Fibroblast of lung (primary cell): ENCODE data around the gene TMEM258. TPM values are rescaled to one million over a fixed set of nuclear protein-coding genes. Genes with fewer than 3 reads are reported as not detected.

Experiments
- DNase-seq, 2 donors: peaks; one replicate each; pipeline versions ENCODE4 v3.0.0 to v3.0.0-alpha.2; 2010; ENCODE audit warnings: low read depth in 2 of 2
- H2AFZ ChIP-seq: 2 replicates; pipeline ENCODE4 v1.5.1; 2012; ENCODE audit warnings: low read length, control low read depth, inconsistent platforms
- H3K27ac ChIP-seq: 2 replicates; pipeline ENCODE4 v1.5.1; 2011; ENCODE audit warnings: low read length, control low read depth; ENCODE audit not compliant: insufficient read depth
- H3K27me3 ChIP-seq: 2 replicates; pipeline ENCODE4 v1.5.1; 2011; ENCODE audit warnings: mild to moderate bottlenecking, low read length; ENCODE audit not compliant: control insufficient read depth, insufficient read depth
- H3K36me3 ChIP-seq: 2 replicates; pipeline ENCODE4 v1.5.1; 2011; ENCODE audit warnings: low read length; ENCODE audit not compliant: control insufficient read depth, insufficient read depth
- H3K4me1 ChIP-seq: 2 replicates; pipeline ENCODE4 v1.5.1; 2011; ENCODE audit warnings: low read length; ENCODE audit not compliant: control insufficient read depth, insufficient read depth; ENCODE audit errors: extremely low read depth
- H3K4me2 ChIP-seq: 2 replicates; pipeline ENCODE4 v1.5.1; 2011; ENCODE audit warnings: low read length, control low read depth; ENCODE audit not compliant: insufficient read depth; ENCODE audit errors: extremely low read depth
- H3K4me3 ChIP-seq, 4 experiments: fragments of 200-600 bp in 1 of 4; sonication (generic) in 1 of 4; replicated peaks in 1 of 4; 2 replicates each; pipeline ENCODE4 v1.5.1; 2011 to 2016; ENCODE audit warnings: low read length in 4 of 4, low read depth in 3 of 4, mild to moderate bottlenecking in 3 of 4, control low read depth in 2 of 4, inconsistent platforms in 1 of 4, mixed read lengths in 1 of 4; ENCODE audit not compliant: insufficient read depth in 1 of 4; ENCODE audit errors: control extremely low read depth in 1 of 4
- H3K79me2 ChIP-seq: 2 replicates; pipeline ENCODE4 v1.5.1; 2012; ENCODE audit warnings: mild to moderate bottlenecking, low read length, inconsistent platforms; ENCODE audit not compliant: control insufficient read depth, insufficient read depth
- H3K9ac ChIP-seq: 2 replicates; pipeline ENCODE4 v1.5.1; 2011; ENCODE audit warnings: mild to moderate bottlenecking, low read length, control low read depth; ENCODE audit not compliant: insufficient read depth
- H3K9me3 ChIP-seq: 2 replicates; pipeline ENCODE4 v1.5.1; 2012; ENCODE audit warnings: low read depth, low read length; ENCODE audit not compliant: control insufficient read depth, insufficient read depth
- H4K20me1 ChIP-seq: 2 replicates; pipeline ENCODE4 v1.5.1; 2011; ENCODE audit warnings: low read length; ENCODE audit not compliant: control insufficient read depth, insufficient read depth; ENCODE audit errors: extremely low read depth
- CTCF ChIP-seq, 2 donors: IDR thresholded peaks in 1 of 2; conservative IDR thresholded peaks in 1 of 2; 1 replicate in 1 of 2; 2 replicates in 1 of 2; pipeline ENCODE4 v1.5.1; 2011 to 2012; ENCODE audit warnings: low read length in 2 of 2, control low read depth in 1 of 2, inconsistent platforms in 1 of 2, low read depth in 1 of 2, mild to moderate bottlenecking in 1 of 2
- EZH2 ChIP-seq: IDR thresholded peaks from 2 replicates; pipeline ENCODE4 v1.5.1; 2012; ENCODE audit warnings: low read length, control low read depth, mild to moderate bottlenecking; ENCODE audit errors: missing control alignments
- polyA plus RNA-seq, 2 donors: library from polyadenylated mRNA; depleted of rRNA in 1 of 2; stranded (reverse) in 1 of 2; unstranded in 1 of 2; fragments of >200 nt; gene quantifications; 2 replicates each; pipeline ENCODE4 v1.2.1, GENCODE V29; 2011 to 2012; ENCODE audit warnings: missing spikeins in 1 of 2
- total RNA-seq: library from RNA; depleted of rRNA; stranded (reverse); fragments of >200 nt; gene quantifications from 2 replicates; pipeline ENCODE4 v1.2.1, GENCODE V29; 2014

TMEM258 gene
- total and polyA plus RNA-seq, 2 donors (not counting 1 experiment from before 2014, with no cell fraction given) = 173 to 245 TPM

GRCh38 chr11:61773356-61773755, 19.0 kb downstream of the TMEM258 start:
- Histone ChIP-seq H3K4me1 (no peaks in the 10 kb centered on the region), H3K27ac (no peak overlapping the region), H3K4me3 (no peak overlapping the region), H3K9me3 (no peaks in the 10 kb centered on the region), H3K9ac (no peak overlapping the region), H4K20me1 (no peaks in the 10 kb centered on the region), H2AFZ (no peak overlapping the region), H3K79me2 (no peaks in the 10 kb centered on the region), H3K27me3 (no peaks in the 10 kb centered on the region), H3K4me2 (no peak overlapping the region), H3K36me3 (no peaks in the 10 kb centered on the region)
- no peak for TF ChIP-seq CTCF (conservative IDR thresholded peaks at IDR 0.05 in 1 of 2, IDR thresholded peaks at IDR 0.05 in 1 of 2; ENCODE audit: low read depth in 1 of 2, low read length in 2 of 2)
- no peak for TF ChIP-seq EZH2
- DNase-seq = no peak

GRCh38 chr11:61771985-61772455, 20.4 kb downstream of the TMEM258 start:
- H3K79me2 ChIP-seq = no peaks in the 10 kb centered on the region
- no peaks in the 10 kb centered on the region for H4K20me1 ChIP-seq
- no peak overlapping the region for H2AFZ ChIP-seq
- H3K27me3 ChIP-seq = no peaks in the 10 kb centered on the region
- H3K9ac ChIP-seq = no peak overlapping the region
- DNase-seq = no peak
- H3K27ac ChIP-seq = no peak overlapping the region
- TF ChIP-seq EZH2 (no peak), CTCF (conservative IDR thresholded peaks at IDR 0.05 in 1 of 2, IDR thresholded peaks at IDR 0.05 in 1 of 2; ENCODE audit: low read depth in 1 of 2, low read length in 2 of 2) (no peak)
- no peak overlapping the region for H3K4me3 ChIP-seq
- H3K36me3 ChIP-seq = no peaks in the 10 kb centered on the region
- no peaks in the 10 kb centered on the region for H3K4me1 ChIP-seq
- H3K4me2 ChIP-seq = no peak overlapping the region
- no peaks in the 10 kb centered on the region for H3K9me3 ChIP-seq

GRCh38 chr11:61771195-61771894, 21.1 kb downstream of the TMEM258 start:
- Histone ChIP-seq H3K4me1 (no peaks in the 10 kb centered on the region), H4K20me1 (no peaks in the 10 kb centered on the region), H3K9me3 (no peaks in the 10 kb centered on the region), H3K9ac (no peak overlapping the region), H3K4me2 (no peak overlapping the region), H3K79me2 (no peaks in the 10 kb centered on the region), H2AFZ (no peak overlapping the region), H3K27me3 (no peaks in the 10 kb centered on the region), H3K36me3 (no peaks in the 10 kb centered on the region), H3K27ac (no peak overlapping the region), H3K4me3 (no peak overlapping the region)
- DNase-seq = no peak
- TF ChIP-seq EZH2 (no peak), CTCF (conservative IDR thresholded peaks at IDR 0.05 in 1 of 2, IDR thresholded peaks at IDR 0.05 in 1 of 2; ENCODE audit: low read depth in 1 of 2, low read length in 2 of 2) (no peak)
